GM23338 (cell line): ENCODE results near the gene KRTAP12-3. TPM values are rescaled to one million over a fixed set of nuclear protein-coding genes. Genes with fewer than 3 reads are reported as not detected.

Source experiments
- ATAC-seq: fragments of 200-7000 bp; cut with Tn5 transposase; 3 replicates; pipeline ENCODE4 v1.9.1; 2020
- DNase-seq: peaks from one replicate; pipeline ENCODE4 v3.0.0-alpha.2; 2015; ENCODE audit warnings: low spot score
- H2AFZ ChIP-seq: fragments of 200-600 bp; sonication (generic); 2 replicates; pipeline ENCODE4 v1.8.0; 2016; ENCODE audit warnings: antibody characterized with exemption, mild to moderate bottlenecking, moderate library complexity
- H3F3A ChIP-seq: fragments of 200-600 bp; sonication (generic); replicated peaks from 2 replicates; pipeline ENCODE4 v1.8.0; 2017; ENCODE audit warnings: antibody characterized with exemption, mixed run types, low read depth
- H3K27ac ChIP-seq: fragments of 200-600 bp; sonication (generic); 2 replicates; pipeline ENCODE4 v1.6.1; 2016; ENCODE audit warnings: low read depth
- H3K27me3 ChIP-seq: fragments of 200-600 bp; sonication (generic); 2 replicates; pipeline ENCODE4 v1.8.0; 2016; ENCODE audit warnings: mild to moderate bottlenecking, mixed run types, moderate library complexity; ENCODE audit not compliant: insufficient read depth
- H3K36me3 ChIP-seq: fragments of 200-600 bp; sonication (generic); 2 replicates; pipeline ENCODE4 v1.8.0; 2016; ENCODE audit warnings: mild to moderate bottlenecking; ENCODE audit not compliant: insufficient read depth
- H3K4me1 ChIP-seq: fragments of 200-600 bp; sonication (generic); 2 replicates; pipeline ENCODE4 v1.8.0; 2016; ENCODE audit warnings: mild to moderate bottlenecking, moderate library complexity; ENCODE audit not compliant: insufficient read depth
- H3K4me2 ChIP-seq: fragments of 200-600 bp; sonication (generic); 2 replicates; pipeline ENCODE4 v1.7.1; 2017; ENCODE audit warnings: mixed run types
- H3K4me3 ChIP-seq: fragments of 200-600 bp; sonication (generic); 2 replicates; pipeline ENCODE4 v1.6.1; 2016; ENCODE audit warnings: mixed run types
- H3K79me2 ChIP-seq: fragments of 200-600 bp; sonication (generic); replicated peaks from 2 replicates; pipeline ENCODE4 v1.8.0; 2017; ENCODE audit warnings: mild to moderate bottlenecking; ENCODE audit not compliant: insufficient read depth
- H3K9me2 ChIP-seq: fragments of 200-600 bp; sonication (generic); 2 replicates; pipeline ENCODE4 v1.8.0; 2017; ENCODE audit not compliant: insufficient read depth
- H4K20me1 ChIP-seq: fragments of 200-600 bp; sonication (generic); replicated peaks from 2 replicates; pipeline ENCODE4 v1.8.0; 2017; ENCODE audit warnings: mild to moderate bottlenecking; ENCODE audit not compliant: insufficient read depth
- H3K27ac Mint-ChIP-seq: 2 replicates; pipeline ENCODE4 v1.8.0; 2020; ENCODE audit warnings: inconsistent platforms, mild to moderate bottlenecking, moderate library complexity, mixed read lengths
- H3K27me3 Mint-ChIP-seq: 3 replicates; pipeline ENCODE4 v1.8.0; 2022; ENCODE audit warnings: low read depth, mild to moderate bottlenecking, moderate library complexity, mixed read lengths, inconsistent platforms; ENCODE audit not compliant: insufficient read depth, poor library complexity
- H3K36me3 Mint-ChIP-seq: 3 replicates; pipeline ENCODE4 v1.8.0; 2021; ENCODE audit warnings: low read depth, mild to moderate bottlenecking, inconsistent platforms, moderate library complexity, mixed read lengths
- H3K4me1 Mint-ChIP-seq: 3 replicates; pipeline ENCODE4 v1.8.0; 2020; ENCODE audit warnings: mild to moderate bottlenecking, inconsistent platforms, mixed read lengths
- H3K4me3 Mint-ChIP-seq: 3 replicates; pipeline ENCODE4 v1.8.0; 2021; ENCODE audit warnings: moderate library complexity, mild to moderate bottlenecking, inconsistent platforms, mixed read lengths
- H3K9me3 Mint-ChIP-seq: 3 replicates; pipeline ENCODE4 v1.8.0; 2020; ENCODE audit warnings: moderate library complexity, mild to moderate bottlenecking, inconsistent platforms, mixed read lengths
- CREB1 ChIP-seq: fragments of 250-450 bp; sonication (Bioruptor Pico); IDR thresholded peaks from 2 replicates; pipeline ENCODE4 v1.5.0; 2020; ENCODE audit warnings: low read depth, mild to moderate bottlenecking, moderate library complexity
- EZH2 ChIP-seq: fragments of 200-600 bp; sonication (generic); IDR thresholded peaks from one replicate; pipeline ENCODE4 v1.8.0; 2017; ENCODE audit warnings: antibody characterized with exemption, mild to moderate bottlenecking, low read depth; ENCODE audit not compliant: unreplicated experiment
- EZH2phosphoT487 ChIP-seq: fragments of 200-600 bp; sonication (generic); IDR thresholded peaks from one replicate; pipeline ENCODE4 v1.8.1; 2018; ENCODE audit warnings: antibody characterized with exemption; ENCODE audit not compliant: unreplicated experiment
- JUNB ChIP-seq: IDR thresholded peaks from one replicate; pipeline ENCODE4 v1.6.1; 2016; ENCODE audit warnings: antibody characterized with exemption; ENCODE audit not compliant: unreplicated experiment
- POLR2AphosphoS5 ChIP-seq: IDR thresholded peaks from 2 replicates; pipeline ENCODE4 v1.6.1; 2016; ENCODE audit warnings: antibody characterized with exemption, low read depth
- STAT1 ChIP-seq: IDR thresholded peaks from one replicate; pipeline ENCODE4 v1.6.1; 2016; ENCODE audit warnings: antibody characterized with exemption; ENCODE audit not compliant: unreplicated experiment
- ZNF114 ChIP-seq: fragments of 250-450 bp; sonication (Bioruptor Pico); IDR thresholded peaks from 2 replicates; pipeline ENCODE4 v1.5.0; 2020; ENCODE audit warnings: mild to moderate bottlenecking, moderate library complexity
- ZNF331 ChIP-seq: fragments of 250-450 bp; sonication (Bioruptor Pico); IDR thresholded peaks from 2 replicates; pipeline ENCODE4 v1.5.0; 2020; ENCODE audit warnings: low read depth, mild to moderate bottlenecking, moderate library complexity
- polyA plus RNA-seq: library from polyadenylated mRNA; unstranded; fragments of >200 nt; fragmentation: Nextera tagmentation; extraction: Ambion mirVana; gene quantifications from 2 replicates; pipeline ENCODE4 v1.2.1, GENCODE V29; 2016
- total RNA-seq: library from RNA; depleted of rRNA; stranded (reverse); fragments of >200 nt; shearing (Covaris generic); gene quantifications from 2 replicates; pipeline ENCODE4 v1.2.3, GENCODE V29; 2014
- TF ChIP-seq, protein P1 (sequence below), 2 experiments: fragments of 200-600 bp in 1 of 2; sonication (generic) in 1 of 2; conservative IDR thresholded peaks; 2 replicates each; pipeline versions ENCODE4 v1.5.1 to v1.6.1; 2016 to 2017; ENCODE audit warnings: antibody characterized with exemption in 2 of 2, low read depth in 2 of 2, mild to moderate bottlenecking in 2 of 2, moderate library complexity in 1 of 2
- TF ChIP-seq, protein P2 (sequence below): IDR thresholded peaks from one replicate; pipeline ENCODE4 v1.6.1; 2018; ENCODE audit warnings: antibody characterized with exemption; ENCODE audit not compliant: unreplicated experiment
- TF ChIP-seq, protein P3 (sequence below): IDR thresholded peaks from 2 replicates; pipeline ENCODE4 v1.6.1; 2016; ENCODE audit warnings: antibody characterized with exemption
- TF ChIP-seq, protein P4 (sequence below): fragments of 250-450 bp; sonication (Bioruptor Pico); IDR thresholded peaks from 2 replicates; pipeline ENCODE4 v1.5.0; 2020; ENCODE audit warnings: mild to moderate bottlenecking, moderate library complexity

Gene KRTAP12-3
- total and polyA plus RNA-seq, 2 experiments from 2014 or later, result not detected

DNA sequence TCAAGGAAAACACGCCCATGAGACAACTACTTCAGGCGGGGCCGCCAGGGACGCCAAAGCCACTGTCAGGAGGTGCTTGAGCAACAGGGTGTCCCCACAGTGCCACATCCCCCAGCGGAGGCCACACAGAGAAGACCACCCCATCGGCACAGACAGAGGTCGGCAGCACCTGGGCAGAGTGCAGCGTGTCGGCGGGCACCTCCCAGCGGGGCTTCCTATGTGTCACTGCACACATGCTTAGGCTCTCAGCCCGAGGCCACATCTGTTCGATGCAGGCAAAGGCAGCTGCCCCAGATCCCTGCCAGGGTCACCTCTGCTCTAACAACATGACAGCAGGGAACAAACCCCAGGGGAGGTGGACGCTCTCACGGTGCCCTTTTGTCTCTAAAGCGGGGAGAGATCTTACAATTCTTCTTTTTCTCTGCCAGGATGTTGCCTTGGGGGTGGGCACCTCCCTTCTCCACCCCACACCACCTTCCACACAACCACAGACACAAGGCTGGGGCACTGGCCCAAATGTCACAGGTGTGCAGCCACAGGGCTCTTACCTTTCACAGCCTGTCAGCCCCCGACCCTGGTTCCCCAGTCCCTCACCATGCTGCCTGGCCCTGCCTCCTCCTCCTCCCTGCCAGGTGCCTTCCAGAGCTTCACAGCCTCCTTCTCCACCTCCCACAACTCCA, 41.7 kb upstream of the KRTAP12-3 start:
- Mint-ChIP-seq H3K36me3 (peaks cover 25% of the 10 kb centered on the region), H3K27me3 (peaks cover 11% of the 10 kb centered on the region), H3K27ac (no peak overlapping the region), H3K4me3 (no peak overlapping the region), H3K4me1 (peaks cover 23% of the 10 kb centered on the region), H3K9me3 (peaks cover 41% of the 10 kb centered on the region)
- Histone ChIP-seq H3K79me2 (no peaks in the 10 kb centered on the region), H3K36me3 (no peaks in the 10 kb centered on the region), H3K4me2 (no peak overlapping the region), H3F3A (no peaks in the 10 kb centered on the region), H3K27ac (no peak overlapping the region), H2AFZ (peak overlapping the region; percentile 47; the same call in 1 of the 2 replicates), H3K9me2 (no peaks in the 10 kb centered on the region), H3K4me3 (no peak overlapping the region), H4K20me1 (no peaks in the 10 kb centered on the region), H3K27me3 (no peaks in the 10 kb centered on the region), H3K4me1 (no peaks in the 10 kb centered on the region)
- DNase-seq (no peak), ATAC-seq (no peak)
- TF ChIP-seq, protein P1, sequence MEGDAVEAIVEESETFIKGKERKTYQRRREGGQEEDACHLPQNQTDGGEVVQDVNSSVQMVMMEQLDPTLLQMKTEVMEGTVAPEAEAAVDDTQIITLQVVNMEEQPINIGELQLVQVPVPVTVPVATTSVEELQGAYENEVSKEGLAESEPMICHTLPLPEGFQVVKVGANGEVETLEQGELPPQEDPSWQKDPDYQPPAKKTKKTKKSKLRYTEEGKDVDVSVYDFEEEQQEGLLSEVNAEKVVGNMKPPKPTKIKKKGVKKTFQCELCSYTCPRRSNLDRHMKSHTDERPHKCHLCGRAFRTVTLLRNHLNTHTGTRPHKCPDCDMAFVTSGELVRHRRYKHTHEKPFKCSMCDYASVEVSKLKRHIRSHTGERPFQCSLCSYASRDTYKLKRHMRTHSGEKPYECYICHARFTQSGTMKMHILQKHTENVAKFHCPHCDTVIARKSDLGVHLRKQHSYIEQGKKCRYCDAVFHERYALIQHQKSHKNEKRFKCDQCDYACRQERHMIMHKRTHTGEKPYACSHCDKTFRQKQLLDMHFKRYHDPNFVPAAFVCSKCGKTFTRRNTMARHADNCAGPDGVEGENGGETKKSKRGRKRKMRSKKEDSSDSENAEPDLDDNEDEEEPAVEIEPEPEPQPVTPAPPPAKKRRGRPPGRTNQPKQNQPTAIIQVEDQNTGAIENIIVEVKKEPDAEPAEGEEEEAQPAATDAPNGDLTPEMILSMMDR (conservative IDR thresholded peaks at IDR 0.05; ENCODE audit: low read depth in 2 of 2), result no peak
- TF ChIP-seq, protein P2, sequence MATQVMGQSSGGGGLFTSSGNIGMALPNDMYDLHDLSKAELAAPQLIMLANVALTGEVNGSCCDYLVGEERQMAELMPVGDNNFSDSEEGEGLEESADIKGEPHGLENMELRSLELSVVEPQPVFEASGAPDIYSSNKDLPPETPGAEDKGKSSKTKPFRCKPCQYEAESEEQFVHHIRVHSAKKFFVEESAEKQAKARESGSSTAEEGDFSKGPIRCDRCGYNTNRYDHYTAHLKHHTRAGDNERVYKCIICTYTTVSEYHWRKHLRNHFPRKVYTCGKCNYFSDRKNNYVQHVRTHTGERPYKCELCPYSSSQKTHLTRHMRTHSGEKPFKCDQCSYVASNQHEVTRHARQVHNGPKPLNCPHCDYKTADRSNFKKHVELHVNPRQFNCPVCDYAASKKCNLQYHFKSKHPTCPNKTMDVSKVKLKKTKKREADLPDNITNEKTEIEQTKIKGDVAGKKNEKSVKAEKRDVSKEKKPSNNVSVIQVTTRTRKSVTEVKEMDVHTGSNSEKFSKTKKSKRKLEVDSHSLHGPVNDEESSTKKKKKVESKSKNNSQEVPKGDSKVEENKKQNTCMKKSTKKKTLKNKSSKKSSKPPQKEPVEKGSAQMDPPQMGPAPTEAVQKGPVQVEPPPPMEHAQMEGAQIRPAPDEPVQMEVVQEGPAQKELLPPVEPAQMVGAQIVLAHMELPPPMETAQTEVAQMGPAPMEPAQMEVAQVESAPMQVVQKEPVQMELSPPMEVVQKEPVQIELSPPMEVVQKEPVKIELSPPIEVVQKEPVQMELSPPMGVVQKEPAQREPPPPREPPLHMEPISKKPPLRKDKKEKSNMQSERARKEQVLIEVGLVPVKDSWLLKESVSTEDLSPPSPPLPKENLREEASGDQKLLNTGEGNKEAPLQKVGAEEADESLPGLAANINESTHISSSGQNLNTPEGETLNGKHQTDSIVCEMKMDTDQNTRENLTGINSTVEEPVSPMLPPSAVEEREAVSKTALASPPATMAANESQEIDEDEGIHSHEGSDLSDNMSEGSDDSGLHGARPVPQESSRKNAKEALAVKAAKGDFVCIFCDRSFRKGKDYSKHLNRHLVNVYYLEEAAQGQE, result no peak
- TF ChIP-seq ZNF114 (CRISPR knock-in tag) (no peak), EZH2phosphoT487 (no peak), STAT1 (no peak), POLR2AphosphoS5 (no peak), JUNB (no peak), ZNF331 (CRISPR knock-in tag) (no peak), EZH2 (no peak), CREB1 (CRISPR knock-in tag) (no peak)
- TF ChIP-seq, protein P3, sequence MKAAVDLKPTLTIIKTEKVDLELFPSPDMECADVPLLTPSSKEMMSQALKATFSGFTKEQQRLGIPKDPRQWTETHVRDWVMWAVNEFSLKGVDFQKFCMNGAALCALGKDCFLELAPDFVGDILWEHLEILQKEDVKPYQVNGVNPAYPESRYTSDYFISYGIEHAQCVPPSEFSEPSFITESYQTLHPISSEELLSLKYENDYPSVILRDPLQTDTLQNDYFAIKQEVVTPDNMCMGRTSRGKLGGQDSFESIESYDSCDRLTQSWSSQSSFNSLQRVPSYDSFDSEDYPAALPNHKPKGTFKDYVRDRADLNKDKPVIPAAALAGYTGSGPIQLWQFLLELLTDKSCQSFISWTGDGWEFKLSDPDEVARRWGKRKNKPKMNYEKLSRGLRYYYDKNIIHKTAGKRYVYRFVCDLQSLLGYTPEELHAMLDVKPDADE, result no peak
- TF ChIP-seq, protein P4, sequence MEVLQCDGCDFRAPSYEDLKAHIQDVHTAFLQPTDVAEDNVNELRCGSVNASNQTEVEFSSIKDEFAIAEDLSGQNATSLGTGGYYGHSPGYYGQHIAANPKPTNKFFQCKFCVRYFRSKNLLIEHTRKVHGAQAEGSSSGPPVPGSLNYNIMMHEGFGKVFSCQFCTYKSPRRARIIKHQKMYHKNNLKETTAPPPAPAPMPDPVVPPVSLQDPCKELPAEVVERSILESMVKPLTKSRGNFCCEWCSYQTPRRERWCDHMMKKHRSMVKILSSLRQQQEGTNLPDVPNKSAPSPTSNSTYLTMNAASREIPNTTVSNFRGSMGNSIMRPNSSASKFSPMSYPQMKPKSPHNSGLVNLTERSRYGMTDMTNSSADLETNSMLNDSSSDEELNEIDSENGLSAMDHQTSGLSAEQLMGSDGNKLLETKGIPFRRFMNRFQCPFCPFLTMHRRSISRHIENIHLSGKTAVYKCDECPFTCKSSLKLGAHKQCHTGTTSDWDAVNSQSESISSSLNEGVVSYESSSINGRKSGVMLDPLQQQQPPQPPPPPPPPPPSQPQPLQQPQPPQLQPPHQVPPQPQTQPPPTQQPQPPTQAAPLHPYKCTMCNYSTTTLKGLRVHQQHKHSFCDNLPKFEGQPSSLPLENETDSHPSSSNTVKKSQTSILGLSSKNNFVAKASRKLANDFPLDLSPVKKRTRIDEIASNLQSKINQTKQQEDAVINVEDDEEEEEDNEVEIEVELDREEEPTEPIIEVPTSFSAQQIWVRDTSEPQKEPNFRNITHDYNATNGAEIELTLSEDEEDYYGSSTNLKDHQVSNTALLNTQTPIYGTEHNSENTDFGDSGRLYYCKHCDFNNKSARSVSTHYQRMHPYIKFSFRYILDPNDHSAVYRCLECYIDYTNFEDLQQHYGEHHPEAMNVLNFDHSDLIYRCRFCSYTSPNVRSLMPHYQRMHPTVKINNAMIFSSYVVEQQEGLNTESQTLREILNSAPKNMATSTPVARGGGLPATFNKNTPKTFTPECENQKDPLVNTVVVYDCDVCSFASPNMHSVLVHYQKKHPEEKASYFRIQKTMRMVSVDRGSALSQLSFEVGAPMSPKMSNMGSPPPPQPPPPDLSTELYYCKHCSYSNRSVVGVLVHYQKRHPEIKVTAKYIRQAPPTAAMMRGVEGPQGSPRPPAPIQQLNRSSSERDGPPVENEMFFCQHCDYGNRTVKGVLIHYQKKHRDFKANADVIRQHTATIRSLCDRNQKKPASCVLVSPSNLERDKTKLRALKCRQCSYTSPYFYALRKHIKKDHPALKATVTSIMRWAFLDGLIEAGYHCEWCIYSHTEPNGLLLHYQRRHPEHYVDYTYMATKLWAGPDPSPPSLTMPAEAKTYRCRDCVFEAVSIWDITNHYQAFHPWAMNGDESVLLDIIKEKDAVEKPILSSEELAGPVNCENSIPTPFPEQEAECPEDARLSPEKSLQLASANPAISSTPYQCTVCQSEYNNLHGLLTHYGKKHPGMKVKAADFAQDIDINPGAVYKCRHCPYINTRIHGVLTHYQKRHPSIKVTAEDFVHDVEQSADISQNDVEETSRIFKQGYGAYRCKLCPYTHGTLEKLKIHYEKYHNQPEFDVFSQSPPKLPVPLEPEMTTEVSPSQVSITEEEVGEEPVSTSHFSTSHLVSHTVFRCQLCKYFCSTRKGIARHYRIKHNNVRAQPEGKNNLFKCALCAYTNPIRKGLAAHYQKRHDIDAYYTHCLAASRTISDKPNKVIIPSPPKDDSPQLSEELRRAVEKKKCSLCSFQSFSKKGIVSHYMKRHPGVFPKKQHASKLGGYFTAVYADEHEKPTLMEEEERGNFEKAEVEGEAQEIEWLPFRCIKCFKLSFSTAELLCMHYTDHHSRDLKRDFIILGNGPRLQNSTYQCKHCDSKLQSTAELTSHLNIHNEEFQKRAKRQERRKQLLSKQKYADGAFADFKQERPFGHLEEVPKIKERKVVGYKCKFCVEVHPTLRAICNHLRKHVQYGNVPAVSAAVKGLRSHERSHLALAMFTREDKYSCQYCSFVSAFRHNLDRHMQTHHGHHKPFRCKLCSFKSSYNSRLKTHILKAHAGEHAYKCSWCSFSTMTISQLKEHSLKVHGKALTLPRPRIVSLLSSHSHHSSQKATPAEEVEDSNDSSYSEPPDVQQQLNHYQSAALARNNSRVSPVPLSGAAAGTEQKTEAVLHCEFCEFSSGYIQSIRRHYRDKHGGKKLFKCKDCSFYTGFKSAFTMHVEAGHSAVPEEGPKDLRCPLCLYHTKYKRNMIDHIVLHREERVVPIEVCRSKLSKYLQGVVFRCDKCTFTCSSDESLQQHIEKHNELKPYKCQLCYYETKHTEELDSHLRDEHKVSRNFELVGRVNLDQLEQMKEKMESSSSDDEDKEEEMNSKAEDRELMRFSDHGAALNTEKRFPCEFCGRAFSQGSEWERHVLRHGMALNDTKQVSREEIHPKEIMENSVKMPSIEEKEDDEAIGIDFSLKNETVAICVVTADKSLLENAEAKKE (CRISPR knock-in tag), result no peak
